ENCODE results near the gene DCST2. TPM values are rescaled to one million over a fixed set of nuclear protein-coding genes. Genes with fewer than 3 reads are reported as not detected.

DCST2 gene
- total and polyA plus RNA-seq, 2 of the 8 experiments (the other 6 are each of a cell fraction or from before 2014, with no cell fraction given), result 0.43 to 2.1 TPM

DNA sequence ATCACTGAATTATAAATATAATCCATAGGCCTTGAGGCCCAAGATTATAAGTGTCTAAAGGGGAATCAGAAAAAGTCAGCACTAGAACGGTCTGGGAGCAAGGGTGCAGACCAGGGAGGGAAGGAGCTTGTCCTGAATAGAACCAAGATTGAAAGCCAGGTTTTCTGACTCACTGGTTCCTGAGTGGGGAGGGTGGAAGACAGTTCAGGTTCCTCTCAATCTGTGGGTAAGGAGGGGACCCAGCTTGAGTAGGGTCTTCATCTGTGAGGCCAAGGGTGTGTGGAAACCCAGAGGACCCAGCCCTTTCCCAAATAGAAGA lies 39.4 kb downstream of the DCST2 start:
- Histone ChIP-seq H3K4me3 (ENCODE audit: extremely low read depth in 1 of 4, insufficient read depth in 2 of 4, low read depth in 3 of 4, low read length in 4 of 4) (no peak overlapping the region), H2AK5ac (ENCODE audit: low read depth, low read length) (no peak overlapping the region), H3K9me3 (ENCODE audit: insufficient read depth in 2 of 2, low read depth in 1 of 2, low read length in 1 of 2) (no peaks in the 10 kb centered on the region), H3K4ac (replicated peaks; ENCODE audit: insufficient read length, low read depth, low read length) (no peak overlapping the region), H3K27me3 (replicated peaks in 1 of 4; ENCODE audit: control insufficient read depth in 3 of 4, extremely low read depth in 1 of 4, insufficient read depth in 3 of 4, low read length in 3 of 4) (no peaks in the 10 kb centered on the region), H3K23me2 (ENCODE audit: low read depth, low read length) (no peaks in the 10 kb centered on the region; the same call in 1 of the 2 replicates), H3K79me1 (ENCODE audit: low read depth, low read length) (no peaks in the 10 kb centered on the region), H3K4me2 (ENCODE audit: insufficient read depth in 1 of 2, low read depth in 2 of 2, low read length in 2 of 2) (no peak overlapping the region), H3K14ac (ENCODE audit: insufficient read length) (no peak overlapping the region), H2BK5ac (ENCODE audit: low read depth, low read length) (no peak overlapping the region), H3K27ac (ENCODE audit: low read depth, low read length) (no peak overlapping the region), H4K20me1 (replicated peaks in 1 of 2; ENCODE audit: control insufficient read depth in 1 of 2, insufficient read depth in 2 of 2, low read length in 2 of 2) (peaks cover 0 to 5% of the 10 kb centered on the region in 2 experiments), H3K79me2 (ENCODE audit: control insufficient read depth in 1 of 2, insufficient read depth in 2 of 2, low read length in 2 of 2) (peaks cover 0 to 3% of the 10 kb centered on the region in 2 experiments; a peak in 1 of 4 replicates), H4K91ac (replicated peaks; ENCODE audit: insufficient read length, low read length) (no peak overlapping the region), H3K23ac (ENCODE audit: insufficient read length) (no peak overlapping the region), H2BK120ac (replicated peaks; ENCODE audit: low read depth, low read length) (no peak overlapping the region), H3K56ac (replicated peaks; ENCODE audit: insufficient read length, low read depth, low read length) (no peak overlapping the region), H2BK12ac (ENCODE audit: low read depth, low read length) (0 out of 2 replicates have a peak overlapping the region, but pooled peaks have one; percentile 17), H4K8ac (ENCODE audit: extremely low read depth, insufficient read depth, low read length) (no peak overlapping the region), H2BK20ac (ENCODE audit: low read length) (no peak overlapping the region), H2BK15ac (ENCODE audit: low read length) (no peak overlapping the region), H3K9ac (replicated peaks in 1 of 4; ENCODE audit: extremely low read depth in 1 of 4, low read depth in 3 of 4, low read length in 3 of 4) (0 out of 7 replicates have a peak overlapping the region, but pooled peaks of 1 of the 4 experiments have one; percentile 12), H3K36me3 (ENCODE audit: control insufficient read depth in 2 of 4, insufficient read depth in 4 of 4, low read length in 3 of 4) (peaks cover 2 to 20% (median 14%) of the 10 kb centered on the region in 4 experiments; a peak in 7 of 8 replicates), H2AFZ (ENCODE audit: low read length) (no peak overlapping the region), H4K5ac (ENCODE audit: insufficient read length, low read depth, low read length) (no peak overlapping the region), H3K18ac (ENCODE audit: extremely low read depth, low read length) (no peak overlapping the region), H3K4me1 (replicated peaks in 1 of 4; ENCODE audit: control insufficient read depth in 3 of 4, insufficient read depth in 4 of 4, low read length in 3 of 4) (peaks cover 0 to 7% (median 4%) of the 10 kb centered on the region in 4 experiments; a peak in 3 of 7 replicates)
- no peak for FAIRE-seq
- ChIA-PET CTCF (ENCODE audit: partially characterized antibody) (interaction anchor here (0.8 to 14.0 kb wide), 16 partner anchors 10 to 122 kb away, joined by 3 to 334 read pairs (median 8); partner anchors contain the start of genes ADAM15, CKS1B, EFNA4 and FLAD1), POLR2A (ENCODE audit: partially characterized antibody) (interaction anchor here (1.3 to 42.8 kb wide), 11 partner anchors 14 to 82 kb away, joined by 3 to 702 read pairs (median 9); partner anchors contain the start of genes CKS1B, EFNA4, FLAD1 and PBXIP1)
- TF ChIP-seq GTF2F1 (IDR thresholded peaks at IDR 0.05; ENCODE audit: borderline replicate concordance, low read depth, low read length), result no peak
- no peak for TF ChIP-seq TAF1 (IDR thresholded peaks at IDR 0.05; ENCODE audit: low read depth, low read length)
- TF ChIP-seq FOSL1 (IDR thresholded peaks at IDR 0.05; ENCODE audit: insufficient read depth, low read depth, low read length), result no peak
- TF ChIP-seq CEBPB (IDR thresholded peaks at IDR 0.05; ENCODE audit: low read depth, low read length), result no peak
- no peak for TF ChIP-seq CTBP2 (IDR thresholded peaks at IDR 0.05; ENCODE audit: borderline replicate concordance, insufficient read depth, insufficient read length, low read length)
- TF ChIP-seq SP4 (IDR thresholded peaks at IDR 0.05; ENCODE audit: low read length), result no peak
- TF ChIP-seq CBX8 (IDR thresholded peaks at IDR 0.05; ENCODE audit: borderline replicate concordance, low read depth, low read length), result no peak
- TF ChIP-seq NRF1 (IDR thresholded peaks at IDR 0.05; ENCODE audit: low read depth, low read length), result no peak
- TF ChIP-seq TCF12 (IDR thresholded peaks at IDR 0.05; ENCODE audit: low read depth, low read length), result no peak
- no peak for TF ChIP-seq RBBP5 (IDR thresholded peaks at IDR 0.05; ENCODE audit: borderline replicate concordance, low read depth, low read length)
- no peak for TF ChIP-seq YY1 (IDR thresholded peaks at IDR 0.05; ENCODE audit: low read depth, low read length)
- TF ChIP-seq JUN (IDR thresholded peaks at IDR 0.05; ENCODE audit: low read depth, low read length), result no peak
- TF ChIP-seq SAP30 (IDR thresholded peaks at IDR 0.05; ENCODE audit: insufficient read depth, insufficient replicate concordance, low read length), result no peak
- DNase-seq (ENCODE audit: low read depth in 1 of 2, low spot score in 2 of 2), result no peak
- 92% methylated on average over 1 of the region's 1 CpG; no CpG with 5 or more reads in 1 of the 2 experiments for WGBS, 2 experiments (ENCODE audit: extremely low coverage in 1 of 2, insufficient coverage in 1 of 2, insufficient read length in 1 of 2, insufficient replicate concordance in 2 of 2, low coverage in 1 of 2, low lambda C conversion rate in 2 of 2, missing lambda C conversion rate in 1 of 2)

All from H1 (cell line).